PFSK-1 (cell line): ENCODE measurements around the gene LAMC3.

Source experiments
- POLR2AphosphoS5 ChIP-seq: IDR thresholded peaks from 2 replicates; pipeline ENCODE4 v1.6.1; 2012; ENCODE audit warnings: low read depth, mild to moderate bottlenecking, control low read depth, low read length, moderate library complexity
- REST ChIP-seq, 2 experiments: IDR thresholded peaks; 2 replicates each; pipeline versions ENCODE4 v1.6.1 to v1.8.0; 2011 to 2012; ENCODE audit warnings: low read depth in 2 of 2, low read length in 2 of 2, control low read depth in 1 of 2, inconsistent platforms in 1 of 2, mild to moderate bottlenecking in 1 of 2, moderate library complexity in 1 of 2; ENCODE audit not compliant: insufficient read depth in 1 of 2
- SIN3A ChIP-seq: IDR thresholded peaks from 2 replicates; pipeline ENCODE4 v1.6.1; 2012; ENCODE audit warnings: mild to moderate bottlenecking, low read length, moderate library complexity, borderline replicate concordance; ENCODE audit not compliant: insufficient read depth
- TAF1 ChIP-seq: IDR thresholded peaks from 2 replicates; pipeline ENCODE4 v1.6.1; 2012; ENCODE audit warnings: low read length, control low read depth, borderline replicate concordance; ENCODE audit not compliant: insufficient read depth

GRCh38 chr9:131024978-131025868 lies 16.2 kb downstream of the LAMC3 start:
- TF ChIP-seq REST (IDR thresholded peaks at IDR 0.05; ENCODE audit: insufficient read depth in 1 of 2, low read depth in 2 of 2, low read length in 2 of 2) (no peak), SIN3A (no peak), POLR2AphosphoS5 (no peak), TAF1 (no peak)
